Endothelial cell (in vitro differentiated cells): ENCODE data around the gene VAV1. TPM values are rescaled to one million over a fixed set of nuclear protein-coding genes. Genes with fewer than 3 reads are reported as not detected.

Experiments
- DNase-seq: peaks from one replicate; pipeline ENCODE4 v3.0.0; 2021; ENCODE audit warnings: low spot score
- H3K27ac Mint-ChIP-seq: one replicate; pipeline ENCODE4 v1.8.0; 2021; ENCODE audit warnings: mixed read lengths, inconsistent platforms; ENCODE audit not compliant: unreplicated experiment
- H3K27me3 Mint-ChIP-seq: one replicate; pipeline ENCODE4 v1.8.0; 2021; ENCODE audit warnings: mild to moderate bottlenecking, moderate library complexity, mixed read lengths, inconsistent platforms; ENCODE audit not compliant: unreplicated experiment
- H3K36me3 Mint-ChIP-seq: one replicate; pipeline ENCODE4 v1.8.0; 2021; ENCODE audit warnings: mild to moderate bottlenecking, low read depth, mixed read lengths, inconsistent platforms; ENCODE audit not compliant: unreplicated experiment
- H3K4me1 Mint-ChIP-seq: one replicate; pipeline ENCODE4 v1.8.0; 2021; ENCODE audit warnings: mild to moderate bottlenecking, mixed read lengths, inconsistent platforms; ENCODE audit not compliant: unreplicated experiment
- H3K4me3 Mint-ChIP-seq: one replicate; pipeline ENCODE4 v1.8.0; 2021; ENCODE audit warnings: mild to moderate bottlenecking, mixed read lengths, inconsistent platforms; ENCODE audit not compliant: unreplicated experiment
- H3K9me3 Mint-ChIP-seq: one replicate; pipeline ENCODE4 v1.8.0; 2021; ENCODE audit warnings: mixed read lengths, inconsistent platforms; ENCODE audit not compliant: unreplicated experiment
- CTCF ChIP-seq: fragments of 200-600 bp; sonication (generic); IDR thresholded peaks from one replicate; pipeline ENCODE4 v1.5.0; 2021; ENCODE audit warnings: antibody characterized with exemption; ENCODE audit not compliant: unreplicated experiment
- total RNA-seq: library from RNA; stranded (reverse); fragmentation: NEBNext Ultra II Directional; extraction: Animal tissue kit (Norgen Biotek cat#: 25700); gene quantifications from one replicate; pipeline ENCODE4 v1.2.1, GENCODE V29; 2021; ENCODE audit not compliant: unreplicated experiment

Gene VAV1
- total RNA-seq, 1 donor from 2014 or later: not detected

- no peak for TF ChIP-seq CTCF
- Mint-ChIP-seq H3K36me3 (peaks cover 8% of the 10 kb centered on the region), H3K27ac (no peak overlapping the region), H3K27me3 (peaks cover 4% of the 10 kb centered on the region), H3K4me3 (no peak overlapping the region), H3K9me3 (peaks cover 23% of the 10 kb centered on the region), H3K4me1 (no peaks in the 10 kb centered on the region)
- no peak for DNase-seq
Observed at GRCh38 chr19:6822311-6822670, 49.8 kb downstream of the VAV1 start.

GRCh38 chr19:6825076-6825774, 52.7 kb downstream of the VAV1 start:
- no peak for TF ChIP-seq CTCF

GRCh38 chr19:6826281-6826920, 53.9 kb downstream of the VAV1 start:
- no peak for DNase-seq
- H3K4me1 Mint-ChIP-seq: no peaks in the 10 kb centered on the region
- H3K4me3 Mint-ChIP-seq: no peak overlapping the region
- peaks cover 6% of the 10 kb centered on the region for H3K27me3 Mint-ChIP-seq
- no peak overlapping the region for H3K27ac Mint-ChIP-seq
- peaks cover 6% of the 10 kb centered on the region for H3K36me3 Mint-ChIP-seq
- peaks cover 20% of the 10 kb centered on the region for H3K9me3 Mint-ChIP-seq
- no peak for TF ChIP-seq CTCF

More at GRCh38 chr19:6825076-6825774, 52.7 kb downstream of the VAV1 start:
- Mint-ChIP-seq H3K4me1 (no peaks in the 10 kb centered on the region), H3K4me3 (no peak overlapping the region), H3K27ac (no peak overlapping the region), H3K9me3 (peaks cover 22% of the 10 kb centered on the region), H3K27me3 (peaks cover 6% of the 10 kb centered on the region), H3K36me3 (peaks cover 11% of the 10 kb centered on the region)
- no peak for DNase-seq

GRCh38 chr19:6828306-6828697, 55.8 kb downstream of the VAV1 start:
- Mint-ChIP-seq H3K27ac (no peak overlapping the region), H3K4me3 (no peak overlapping the region), H3K9me3 (peaks cover 31% of the 10 kb centered on the region), H3K27me3 (peaks cover 6% of the 10 kb centered on the region), H3K36me3 (peaks cover 12% of the 10 kb centered on the region), H3K4me1 (no peaks in the 10 kb centered on the region)
- no peak for TF ChIP-seq CTCF
- DNase-seq: no peak
